ENCODE measurements around the gene BEST3.

DNA sequence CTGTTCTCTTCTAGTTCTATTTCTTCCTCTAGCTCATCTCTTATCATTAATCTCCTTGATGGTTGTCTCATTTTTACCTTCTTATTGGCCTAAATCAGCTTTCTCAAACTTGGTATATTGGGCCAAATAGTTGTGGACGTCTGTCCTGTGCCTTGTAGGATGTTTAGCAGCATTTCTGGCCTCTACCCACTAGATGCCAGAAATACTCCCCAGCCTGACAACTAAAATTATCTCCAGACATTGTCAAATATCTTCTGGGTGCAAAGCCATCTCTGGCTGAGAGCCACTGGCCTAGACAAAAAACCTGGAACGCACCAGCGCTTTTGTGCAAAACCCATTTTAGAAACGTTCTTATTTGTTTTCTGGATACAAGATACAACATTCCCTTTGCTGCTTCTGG, 49.6 kb downstream of the BEST3 start:
- TF ChIP-seq, protein P1, sequence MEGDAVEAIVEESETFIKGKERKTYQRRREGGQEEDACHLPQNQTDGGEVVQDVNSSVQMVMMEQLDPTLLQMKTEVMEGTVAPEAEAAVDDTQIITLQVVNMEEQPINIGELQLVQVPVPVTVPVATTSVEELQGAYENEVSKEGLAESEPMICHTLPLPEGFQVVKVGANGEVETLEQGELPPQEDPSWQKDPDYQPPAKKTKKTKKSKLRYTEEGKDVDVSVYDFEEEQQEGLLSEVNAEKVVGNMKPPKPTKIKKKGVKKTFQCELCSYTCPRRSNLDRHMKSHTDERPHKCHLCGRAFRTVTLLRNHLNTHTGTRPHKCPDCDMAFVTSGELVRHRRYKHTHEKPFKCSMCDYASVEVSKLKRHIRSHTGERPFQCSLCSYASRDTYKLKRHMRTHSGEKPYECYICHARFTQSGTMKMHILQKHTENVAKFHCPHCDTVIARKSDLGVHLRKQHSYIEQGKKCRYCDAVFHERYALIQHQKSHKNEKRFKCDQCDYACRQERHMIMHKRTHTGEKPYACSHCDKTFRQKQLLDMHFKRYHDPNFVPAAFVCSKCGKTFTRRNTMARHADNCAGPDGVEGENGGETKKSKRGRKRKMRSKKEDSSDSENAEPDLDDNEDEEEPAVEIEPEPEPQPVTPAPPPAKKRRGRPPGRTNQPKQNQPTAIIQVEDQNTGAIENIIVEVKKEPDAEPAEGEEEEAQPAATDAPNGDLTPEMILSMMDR (IDR thresholded peaks at IDR 0.05), result no peak
- no peak for TF ChIP-seq POLR2A (IDR thresholded peaks at IDR 0.05)
- no peak for TF ChIP-seq EP300 (IDR thresholded peaks at IDR 0.05)
- no peak for TF ChIP-seq POLR2AphosphoS5 (IDR thresholded peaks at IDR 0.05)
